Activated effector memory CD4-positive, alpha-beta T cell treated with Interleukin-2 at 50 U/mL for 16 hours (primary cell): ENCODE measurements around the gene BAIAP3.

ENCODE experiments used
- DNase-seq: peaks from one replicate; pipeline ENCODE4 v3.0.0-alpha.2; 2020

BAIAP3 gene

DNA sequence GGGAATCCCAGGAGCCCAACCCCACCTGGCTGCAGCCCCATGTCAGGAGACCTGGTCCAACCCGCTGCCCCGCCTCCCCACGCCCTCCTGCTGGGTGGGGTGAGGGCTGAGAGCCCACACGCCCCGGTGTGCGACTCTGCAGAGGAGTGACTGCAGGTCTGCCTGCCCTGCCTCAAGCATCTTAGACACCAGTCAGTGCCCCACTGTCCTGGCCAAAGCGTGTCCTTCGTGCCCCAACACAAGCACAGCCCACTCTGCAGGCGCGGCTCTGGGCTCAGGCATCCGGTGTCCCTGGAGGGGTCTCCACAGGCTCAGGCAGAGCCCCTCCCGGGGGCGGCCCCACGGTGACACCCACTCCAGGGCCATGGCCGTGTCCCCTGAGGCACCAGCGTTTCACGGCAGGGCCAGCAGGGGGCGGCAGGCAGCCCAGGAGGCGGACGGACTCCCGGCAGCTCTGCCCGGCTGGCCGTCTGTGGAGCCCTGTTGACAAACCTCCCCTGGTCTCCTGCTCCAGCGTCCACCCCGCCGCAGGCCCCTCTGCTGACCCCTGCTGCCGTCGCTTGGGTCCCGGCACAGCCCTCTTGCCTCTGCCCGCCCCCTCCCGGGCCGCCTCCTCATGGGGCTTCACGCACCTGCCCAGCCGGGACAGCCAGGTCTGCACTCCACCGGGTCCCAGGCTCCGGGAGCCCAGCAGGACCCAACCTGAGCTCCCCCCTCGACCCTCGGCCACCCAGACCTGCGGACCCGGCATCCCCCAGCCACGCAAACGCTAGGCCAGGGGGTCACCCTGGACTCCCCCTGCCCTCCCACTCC is 32.6 kb upstream of the BAIAP3 start:
- DNase-seq: peak; percentile 63

DNA sequence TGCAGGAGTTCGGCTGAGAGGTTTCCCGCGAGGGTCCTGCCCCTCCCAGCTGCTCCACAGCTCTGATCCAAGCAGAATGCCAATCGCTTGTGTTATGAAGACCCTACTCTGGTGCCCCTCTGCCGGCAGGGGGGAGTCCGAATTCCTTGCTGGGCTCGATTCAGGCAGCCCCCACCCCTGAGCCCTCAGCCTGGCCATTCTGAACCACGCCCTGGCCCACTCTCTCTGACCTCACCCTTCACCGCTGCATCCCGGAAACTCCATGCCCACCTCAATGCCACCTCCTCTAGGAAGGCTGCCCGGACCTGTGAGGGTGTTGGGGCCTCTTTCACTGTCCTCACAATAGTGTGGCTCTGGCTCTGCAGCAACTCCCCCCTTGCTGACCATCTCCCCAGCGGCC is 31.9 kb upstream of the BAIAP3 start:
- DNase-seq: no peak

DNA sequence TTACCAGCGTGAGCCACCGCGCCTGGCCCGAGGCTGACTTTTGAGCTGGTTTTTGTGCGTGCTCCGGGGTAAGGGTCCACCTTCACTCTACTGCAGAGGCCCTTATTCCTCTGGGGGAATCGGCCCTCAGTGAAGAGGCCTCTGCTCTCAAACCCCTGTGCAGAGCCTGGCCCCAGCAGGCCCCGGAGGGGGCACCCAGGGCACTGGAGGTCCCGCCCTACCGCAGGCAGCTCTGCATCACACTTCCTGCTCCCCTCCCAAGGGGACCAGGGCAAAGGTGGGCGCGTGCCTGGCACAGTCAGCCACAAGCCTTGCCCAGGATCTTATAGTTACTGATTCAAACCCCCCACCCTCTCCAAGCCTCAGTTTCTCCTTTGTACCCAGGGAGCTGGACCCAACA is 27.6 kb upstream of the BAIAP3 start:
- no peak for DNase-seq

DNA sequence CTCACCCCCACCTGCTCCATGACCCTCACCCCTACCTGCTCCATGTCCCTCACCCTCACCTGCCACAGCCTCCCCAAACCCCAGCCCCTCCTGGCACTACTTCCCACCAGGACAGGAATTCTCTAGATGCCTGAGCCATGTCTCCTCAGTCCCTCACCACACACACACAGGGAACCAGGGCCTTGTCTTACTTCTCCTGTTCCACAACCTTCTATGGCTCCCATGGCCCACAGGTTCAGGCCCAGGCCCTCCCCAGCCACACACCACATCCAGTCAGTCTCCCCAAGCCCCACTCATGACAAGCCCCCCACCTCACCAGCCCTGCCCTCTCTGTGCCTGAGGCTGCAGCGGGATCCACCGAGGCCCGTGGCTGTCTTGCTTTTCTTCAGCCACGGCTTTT is 27.1 kb upstream of the BAIAP3 start:
- no peak for DNase-seq

DNA sequence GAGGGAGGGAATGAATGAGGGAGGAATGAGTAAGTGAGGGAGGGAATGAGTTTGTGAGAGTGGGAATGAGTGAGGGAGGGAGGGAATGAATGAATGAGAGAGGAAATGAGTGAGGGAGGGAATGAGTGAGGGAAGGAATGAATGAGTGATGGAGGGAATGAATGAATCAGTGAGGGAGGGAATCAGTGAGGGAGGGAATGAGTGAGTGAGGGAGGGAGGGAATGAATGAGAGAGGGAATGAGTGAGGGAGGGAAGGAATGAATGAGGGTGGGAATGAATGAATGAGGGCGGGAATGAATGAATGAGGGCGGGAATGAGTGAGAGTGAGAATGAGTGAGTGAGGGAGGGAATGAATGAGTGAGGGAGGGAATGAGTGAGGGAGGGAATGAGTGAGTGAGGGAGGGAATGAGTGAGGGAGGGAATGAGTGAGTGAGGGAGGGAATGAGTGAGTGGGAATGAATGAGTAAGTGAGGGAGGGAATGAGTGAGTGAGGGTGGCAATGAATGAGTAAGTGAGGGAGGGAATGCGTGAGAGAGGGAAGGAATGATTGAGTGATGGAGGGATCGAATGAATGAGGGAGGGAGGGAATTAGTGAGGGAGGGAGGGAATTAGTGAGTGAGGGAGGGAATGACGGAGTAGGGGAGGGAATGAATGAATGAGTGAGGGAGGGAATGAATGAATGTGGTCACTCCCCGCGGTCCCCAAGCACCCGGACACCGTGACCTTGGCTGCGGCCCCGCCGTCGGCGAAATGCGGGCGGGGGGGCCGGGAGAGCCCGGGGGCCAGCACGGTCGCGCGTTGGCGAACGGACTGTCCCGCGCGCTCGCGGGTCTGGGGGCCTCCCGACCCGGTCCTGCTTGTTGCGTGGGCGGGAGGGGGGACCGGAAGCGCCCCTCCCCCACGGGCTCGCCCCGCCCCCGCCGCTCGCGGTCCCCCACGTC is 25.1 kb upstream of the BAIAP3 start:
- no peak for DNase-seq

DNA sequence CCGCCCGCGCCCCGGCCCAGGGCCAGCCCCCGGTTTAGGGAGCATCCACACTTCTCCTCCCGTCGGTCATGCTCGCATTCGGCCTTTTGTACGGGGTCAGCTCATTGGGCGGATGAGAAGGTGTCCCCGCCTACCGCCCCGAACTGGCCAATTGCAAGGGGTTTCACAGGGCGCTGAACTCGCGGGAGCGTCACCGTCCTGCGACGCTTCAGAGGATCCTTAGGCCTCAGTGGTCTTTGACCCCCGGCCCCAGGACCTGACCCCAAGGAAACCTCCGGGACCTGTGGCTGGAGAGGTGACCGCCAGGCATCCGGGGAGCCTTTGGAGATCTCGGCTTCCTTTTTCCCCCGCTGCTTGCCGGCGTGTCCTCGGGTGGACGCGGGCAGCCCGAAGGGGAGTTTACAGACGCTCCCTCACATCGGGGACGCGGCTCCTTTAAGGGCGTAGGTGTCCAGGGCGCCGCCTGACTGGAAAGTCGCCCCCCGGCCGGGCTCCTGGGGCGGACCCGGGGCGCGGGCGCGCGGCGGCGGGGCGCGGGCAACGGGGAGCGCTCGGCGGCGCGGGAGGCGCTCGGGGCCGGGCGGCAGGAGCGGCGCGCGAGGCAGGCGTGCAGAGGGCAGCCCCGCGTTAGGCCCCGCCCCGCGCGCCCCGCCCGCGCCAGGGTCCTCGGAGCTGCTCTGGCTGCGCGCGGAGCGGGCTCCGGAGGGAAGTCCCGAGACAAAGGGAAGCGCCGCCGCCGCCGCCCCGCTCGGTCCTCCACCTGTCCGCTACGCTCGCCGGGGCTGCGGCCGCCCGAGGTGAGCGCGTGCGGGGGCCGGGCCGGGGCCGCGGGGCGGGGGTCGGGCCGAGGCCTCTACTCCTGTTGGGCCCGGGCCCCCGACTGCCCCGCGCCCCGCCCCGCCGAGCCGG is 24.2 kb upstream of the BAIAP3 start, which contains the start of gene UBE2I:
UBE2I (plus strand) TSS at position 660 of the 909 bp plus-strand sequence. CDS start 4,395 bp downstream, outside the sequence.
- DNase-seq: peak; percentile 99

DNA sequence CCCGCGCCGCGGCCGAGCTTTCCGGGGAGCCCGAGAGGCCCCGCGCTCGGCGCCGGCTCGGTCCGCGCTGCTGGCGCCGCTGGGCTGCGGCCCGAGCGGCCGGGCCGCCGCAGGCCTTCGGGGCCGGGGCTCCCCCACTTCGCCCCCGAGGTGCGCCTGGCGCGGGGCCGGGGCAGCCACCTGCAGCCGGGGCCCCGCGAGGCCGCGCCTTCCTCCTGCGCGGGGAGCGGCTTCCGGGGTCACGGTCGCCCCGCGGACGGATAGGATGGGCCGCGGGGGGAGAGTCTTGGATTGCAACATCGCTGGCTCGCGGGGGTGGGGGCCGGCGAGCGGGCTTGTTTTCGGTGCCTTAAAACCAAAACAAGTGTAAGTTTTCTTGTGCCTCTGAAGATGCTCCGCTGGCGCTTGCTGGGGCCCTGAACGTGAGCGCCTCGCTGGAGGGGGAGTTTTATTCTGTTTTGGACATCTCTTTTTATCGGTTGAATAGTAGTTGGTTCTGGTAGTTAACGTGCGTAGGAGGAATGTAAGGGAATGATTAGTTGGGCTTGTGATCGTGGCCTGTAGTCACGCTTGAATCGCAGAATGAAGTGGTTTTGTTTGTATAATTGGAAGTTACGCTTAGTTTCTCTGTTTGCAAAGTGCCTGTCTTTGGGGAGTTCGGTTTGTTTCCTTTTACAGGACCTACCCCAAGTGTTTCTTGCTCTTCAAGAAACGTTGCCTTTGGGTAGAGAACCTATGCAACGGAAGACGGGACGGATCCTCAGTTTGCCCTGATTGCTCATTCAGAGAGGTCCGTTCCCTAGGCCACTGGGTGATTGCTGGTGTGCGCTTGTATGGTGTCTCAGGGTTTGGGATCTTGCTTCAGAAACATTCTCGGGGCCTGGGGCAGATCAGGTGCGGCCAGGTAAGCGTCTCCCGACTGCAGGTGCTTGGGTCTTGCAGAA is 23.3 kb upstream of the BAIAP3 start:
- DNase-seq: peak; percentile 49

DNA sequence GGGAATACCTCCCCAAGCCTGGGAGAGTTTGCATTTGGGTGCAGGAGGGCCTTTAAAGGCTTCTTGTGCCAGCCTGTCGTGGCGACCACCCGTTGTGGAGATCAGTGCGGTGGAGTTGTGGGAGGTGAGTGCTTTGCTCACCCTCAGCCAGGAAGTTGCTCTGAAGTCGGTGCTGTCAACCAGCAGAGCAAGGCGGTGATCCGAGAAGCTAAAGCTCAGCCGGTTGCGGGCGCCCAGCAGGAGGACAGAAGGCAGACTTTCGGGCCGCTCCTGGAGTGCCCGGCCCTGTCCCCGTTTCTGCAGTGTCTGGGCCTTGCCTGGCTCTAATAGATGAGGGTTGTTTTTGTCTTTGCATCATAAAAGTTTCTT is 22.6 kb upstream of the BAIAP3 start:
- DNase-seq: peak; percentile 13

DNA sequence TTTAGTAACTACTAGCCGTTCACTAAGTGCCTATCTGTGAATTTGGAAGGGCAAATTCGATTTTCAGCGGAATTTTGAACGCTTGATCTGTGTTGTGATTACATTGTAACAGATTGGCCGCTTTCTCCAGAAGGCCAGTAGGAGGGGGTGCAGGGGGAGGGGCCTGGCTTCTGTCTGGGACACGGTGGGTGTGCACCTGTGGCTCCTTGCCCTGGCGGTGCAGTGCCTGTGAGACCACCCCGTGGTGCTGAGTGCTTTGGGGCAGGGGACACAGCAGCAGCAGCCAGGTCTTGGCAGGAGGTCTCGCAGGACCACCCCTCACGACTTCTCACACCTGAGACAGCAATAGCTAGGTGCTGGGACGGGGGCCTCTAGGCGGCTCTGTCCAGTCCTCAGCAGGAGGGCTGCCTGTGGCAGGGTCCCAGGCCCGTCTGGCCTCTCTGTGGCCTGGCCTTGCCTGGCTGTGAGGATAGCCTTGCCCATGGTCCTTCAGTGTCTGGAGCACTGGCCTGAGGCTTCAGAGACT is 22.2 kb upstream of the BAIAP3 start:
- DNase-seq: no peak

DNA sequence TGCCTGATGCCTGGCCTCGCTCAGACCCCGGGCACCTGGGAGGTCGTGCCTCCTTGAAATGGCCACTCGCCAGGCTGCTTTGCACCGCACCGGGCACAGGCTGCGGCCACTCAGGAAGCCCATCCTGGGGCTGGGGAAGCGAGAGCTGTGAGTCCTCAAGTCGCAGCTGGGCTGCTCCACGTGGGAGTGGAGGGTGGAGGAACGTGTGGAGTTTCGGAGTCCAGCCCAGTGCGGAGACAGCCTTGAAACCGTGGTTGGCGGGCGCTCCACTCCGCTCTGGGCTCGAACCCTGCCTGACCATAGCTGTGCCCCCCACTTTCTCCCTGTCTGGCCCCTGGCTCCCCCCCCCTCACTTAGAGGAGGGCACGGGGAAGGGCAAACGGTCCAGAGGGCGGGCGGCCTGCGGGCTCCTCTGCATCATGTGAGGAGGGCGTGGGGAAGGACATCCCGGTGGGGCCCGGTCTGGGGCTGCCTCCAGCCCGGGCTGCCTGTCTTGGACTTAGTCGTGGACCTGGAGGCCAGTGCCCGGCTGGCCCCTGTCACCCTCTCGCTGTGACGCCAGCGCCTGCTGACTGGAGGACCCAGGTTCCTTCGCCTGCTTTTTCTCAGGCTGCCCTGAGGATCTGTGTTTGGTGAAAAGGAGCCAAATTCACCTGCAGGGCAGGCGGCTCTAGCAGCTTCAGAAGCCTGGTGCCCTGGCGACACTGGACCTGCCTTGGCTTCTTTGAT is 21.5 kb upstream of the BAIAP3 start:
- no peak for DNase-seq

DNA sequence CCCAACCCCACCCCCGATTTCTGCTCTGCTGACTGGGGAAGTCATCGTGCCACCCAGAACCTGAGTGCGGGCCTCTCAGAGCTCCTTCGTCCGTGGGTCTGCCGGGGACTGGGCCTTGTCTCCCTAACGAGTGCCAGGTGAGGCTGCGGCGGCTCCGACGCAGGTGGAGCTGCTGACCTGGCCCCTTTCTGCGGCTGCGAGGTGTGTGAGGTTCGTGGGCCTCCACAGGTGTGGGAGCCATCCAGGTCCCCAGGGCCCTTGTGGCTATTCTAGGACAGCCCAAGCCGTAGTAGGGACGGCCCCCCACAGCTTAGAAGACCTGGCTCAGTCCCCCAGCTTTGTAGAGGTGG is 21.0 kb upstream of the BAIAP3 start:
- DNase-seq: no peak

DNA sequence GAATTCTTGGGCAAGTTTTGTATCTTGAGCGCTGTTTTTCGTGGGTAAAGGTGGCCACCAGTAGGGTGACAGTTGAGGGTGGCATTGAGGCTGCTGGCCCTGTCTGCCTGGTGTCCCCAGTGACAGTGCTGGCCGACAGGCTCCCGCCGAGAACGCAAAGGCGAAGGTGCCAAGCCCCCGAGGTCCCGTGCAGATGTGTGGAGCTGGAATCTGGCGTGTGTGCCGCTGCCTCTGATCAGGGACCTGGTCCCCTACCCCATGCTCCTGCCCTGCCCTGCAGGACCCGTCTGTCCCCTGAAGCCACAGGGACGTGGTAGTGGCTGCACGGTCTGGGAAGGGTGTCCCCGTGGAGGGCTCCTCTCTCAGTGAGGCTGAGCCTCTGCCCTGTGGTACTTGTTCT is 20.5 kb upstream of the BAIAP3 start:
- no peak for DNase-seq

DNA sequence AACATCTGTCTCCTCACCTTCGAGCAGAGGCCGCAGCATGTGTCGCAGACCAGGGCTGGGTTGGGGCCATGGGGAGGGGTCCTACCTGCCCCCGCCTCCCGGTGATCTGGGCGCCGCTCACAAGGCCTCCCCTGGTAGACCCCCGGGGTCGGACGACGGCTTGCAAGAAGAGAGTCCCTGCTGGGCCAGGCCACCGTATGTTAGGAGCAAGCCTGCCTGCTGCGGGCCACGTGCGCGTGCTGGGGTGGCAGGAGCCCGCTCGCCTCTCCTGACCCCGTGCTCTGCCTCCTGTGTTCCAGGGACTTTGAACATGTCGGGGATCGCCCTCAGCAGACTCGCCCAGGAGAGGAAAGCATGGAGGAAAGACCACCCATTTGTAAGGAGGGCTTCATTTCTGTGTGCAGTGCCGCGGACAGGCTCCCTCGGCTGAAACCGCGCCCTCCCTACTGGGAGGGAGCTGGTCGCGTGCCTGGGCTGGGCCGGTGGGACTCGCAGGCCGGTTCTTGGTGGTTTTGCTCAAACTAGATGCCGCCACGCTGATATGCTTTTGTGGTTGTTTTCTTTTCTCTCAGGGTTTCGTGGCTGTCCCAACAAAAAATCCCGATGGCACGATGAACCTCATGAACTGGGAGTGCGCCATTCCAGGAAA is 19.6 kb upstream of the BAIAP3 start:
- DNase-seq: no peak

DNA sequence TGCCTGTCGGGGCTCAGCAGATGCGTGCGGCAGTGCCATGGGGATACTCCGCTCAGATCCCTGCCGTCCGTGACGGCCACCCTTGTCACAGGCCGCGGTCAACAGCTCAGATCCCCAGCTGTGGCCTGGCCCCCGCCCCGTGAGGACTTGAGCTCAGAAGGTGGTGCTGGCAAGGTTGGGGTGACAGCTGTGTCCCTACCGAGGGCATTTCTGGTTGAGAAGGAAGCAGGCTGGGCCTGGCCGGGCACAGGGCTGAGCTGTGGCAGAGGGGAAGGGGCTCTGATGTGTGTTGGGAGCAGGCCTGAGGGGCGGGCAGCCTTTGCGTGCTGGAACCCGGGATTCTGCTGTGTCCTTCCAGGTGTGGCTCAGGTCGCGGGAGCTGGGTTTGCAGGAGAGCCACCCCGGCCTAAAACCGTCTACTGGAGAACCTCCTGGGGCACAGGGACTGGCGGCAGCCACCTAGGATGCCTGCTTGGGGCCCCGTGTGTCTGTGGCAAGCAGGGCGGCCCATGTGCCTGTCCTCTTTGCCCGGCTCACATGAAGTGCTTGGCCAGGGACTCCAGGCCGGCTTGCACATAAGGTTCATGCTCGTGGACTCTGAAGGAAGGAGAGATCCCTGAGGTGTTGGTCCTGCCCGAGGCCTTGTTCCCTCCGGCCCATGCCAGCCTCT is 18.9 kb upstream of the BAIAP3 start:
- no peak for DNase-seq

DNA sequence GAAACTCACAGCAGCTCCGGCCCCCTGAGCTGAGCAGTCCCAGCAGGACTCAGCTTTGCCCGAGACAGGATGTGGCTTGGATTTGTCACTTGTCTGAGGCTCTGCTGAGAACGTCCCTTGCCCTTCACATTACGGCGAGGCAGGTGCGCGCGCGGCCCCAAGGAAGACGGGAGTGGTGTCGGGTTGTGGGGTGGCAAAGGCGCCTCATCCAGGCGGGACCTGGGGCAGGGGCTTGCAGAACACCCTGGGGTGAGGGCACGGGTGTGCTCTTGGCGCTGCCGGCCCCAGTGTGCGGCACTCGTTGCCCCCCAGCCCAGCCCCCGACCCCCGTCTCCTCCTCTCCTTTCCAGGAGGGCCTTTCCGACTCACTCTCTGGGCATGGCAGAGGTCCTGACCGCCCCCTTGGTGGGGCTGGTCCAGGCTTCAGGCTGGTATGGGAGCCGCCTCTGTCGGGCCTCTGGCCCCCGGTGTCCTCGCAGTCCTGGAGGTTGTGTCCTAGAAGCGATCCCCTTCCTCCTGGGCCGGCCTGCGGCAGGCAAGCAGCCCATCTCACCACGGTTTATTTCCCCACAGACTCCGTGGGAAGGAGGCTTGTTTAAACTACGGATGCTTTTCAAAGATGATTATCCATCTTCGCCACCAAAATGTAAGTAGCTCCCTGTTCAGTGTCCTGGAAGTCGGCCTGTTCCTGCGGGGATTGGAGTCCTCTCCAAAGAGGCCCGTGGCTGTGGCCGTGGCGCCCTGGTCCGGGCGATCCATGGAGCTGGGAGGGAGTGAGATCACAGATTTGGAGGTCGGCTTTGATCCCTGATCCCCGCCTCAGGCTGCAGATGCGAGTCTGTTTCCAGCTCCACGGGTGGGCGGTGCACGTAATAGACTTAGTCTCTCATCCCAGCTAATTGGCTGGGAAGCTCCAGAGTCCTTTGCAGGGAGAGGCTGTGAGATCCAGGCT is 18.1 kb upstream of the BAIAP3 start:
- DNase-seq: no peak

DNA sequence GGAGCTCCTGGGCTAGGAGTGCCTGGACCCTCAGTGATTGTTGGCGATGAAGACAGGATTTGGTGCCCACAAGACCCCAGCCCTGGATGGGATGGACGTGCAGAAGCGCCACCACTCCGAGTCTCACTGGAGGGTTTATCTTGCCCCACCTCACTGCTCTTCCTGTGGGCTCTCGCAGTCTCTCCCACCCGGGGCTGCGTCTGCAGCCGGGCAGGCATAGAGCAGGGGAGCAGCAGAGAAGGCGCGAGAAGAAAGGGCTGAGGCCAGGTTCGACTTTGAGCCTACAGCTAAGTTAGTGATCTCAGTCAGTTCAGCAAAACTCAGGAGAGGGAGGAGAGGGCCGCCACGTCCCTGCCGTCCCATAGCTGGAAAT is 17.4 kb upstream of the BAIAP3 start:
- no peak for DNase-seq

DNA sequence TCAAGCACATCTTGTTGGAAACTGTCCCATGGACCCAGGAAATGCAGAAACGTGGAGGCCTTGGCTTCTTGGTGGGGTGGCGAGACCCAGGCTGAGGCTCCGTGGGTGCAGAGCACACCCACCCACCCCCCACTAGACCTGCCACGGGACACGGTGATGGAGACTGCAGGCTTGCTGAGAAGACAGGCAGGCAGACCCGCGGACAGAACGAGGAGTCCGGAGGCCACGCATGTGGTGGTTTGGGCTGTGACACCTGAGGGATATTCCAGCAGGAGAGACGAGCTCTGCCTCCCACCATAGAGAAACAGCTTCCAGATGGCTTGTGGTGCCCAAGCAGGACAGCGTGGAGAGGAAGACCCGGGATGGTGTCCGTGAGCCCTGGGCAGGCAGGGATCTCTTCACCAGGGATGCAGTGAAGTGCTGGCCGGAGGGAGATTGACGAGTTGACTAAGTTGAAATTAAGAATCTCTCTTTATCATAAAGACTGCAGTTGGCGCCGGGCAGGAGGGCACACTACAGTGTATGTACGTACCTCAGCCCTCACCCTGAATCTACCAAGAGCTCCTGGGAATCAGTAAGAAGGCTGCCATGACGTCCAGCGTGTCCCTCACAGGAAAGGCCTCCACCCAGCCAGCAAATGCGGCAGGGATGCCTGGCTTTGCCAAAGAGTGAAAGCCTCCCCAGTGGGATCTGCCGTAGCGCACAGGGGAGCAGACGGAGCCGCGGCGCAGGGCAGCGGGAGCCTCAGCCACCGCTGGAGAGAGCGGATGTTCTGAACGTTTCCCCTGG is 15.8 kb upstream of the BAIAP3 start:
- no peak for DNase-seq

DNA sequence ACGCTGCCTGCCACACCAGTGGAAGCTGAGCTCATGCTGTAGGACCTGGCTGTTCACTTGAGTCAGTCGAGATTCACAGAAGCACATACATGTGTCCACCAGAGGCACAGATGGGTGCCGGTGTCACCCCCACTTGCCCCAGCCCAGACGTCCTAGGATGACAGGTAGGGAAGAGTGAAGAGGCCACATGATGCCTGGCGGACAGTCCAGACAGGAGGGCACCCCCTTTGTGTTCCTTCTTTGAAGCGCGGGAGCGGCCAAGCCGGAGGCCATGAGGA is 15.2 kb upstream of the BAIAP3 start:
- no peak for DNase-seq
